ENCODE measurements around the gene FBXW7. TPM values are rescaled to one million over a fixed set of nuclear protein-coding genes. Genes with fewer than 3 reads are reported as not detected.
A peak's percentile ranks its signal among the peaks of the same experiment; 100 is the strongest.

The FBXW7 gene
- polyA plus RNA-seq, 1 of the 3 experiments (the other 2 are of a cell fraction) = 7.7 TPM

DNA sequence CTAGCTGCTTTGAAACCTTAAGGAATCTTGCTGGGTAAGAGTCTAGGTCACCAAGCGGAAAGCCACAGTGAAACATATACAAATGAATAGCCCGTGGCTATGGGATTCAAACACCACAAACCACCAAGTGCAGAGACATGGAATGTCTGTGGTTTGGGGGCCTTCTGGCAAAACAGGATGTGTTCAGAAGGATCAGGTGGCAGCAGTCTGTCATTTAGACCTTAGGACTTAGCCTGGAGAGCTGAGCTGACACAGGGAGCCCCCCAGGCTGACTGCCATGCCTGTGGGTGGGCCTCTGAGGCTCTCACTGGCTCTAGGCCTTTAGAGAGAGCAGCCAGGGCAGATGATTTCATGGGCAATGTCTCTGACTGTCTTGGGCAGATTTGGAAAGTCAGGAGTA, 225.6 kb downstream of the FBXW7 start:
- POLR2A ChIA-PET = no interaction called here
- no peaks in the 10 kb centered on the region for H3K9me2 ChIP-seq
- WGBS (ENCODE audit: low lambda C conversion rate) = 96% methylated on average over 2 of the region's 2 CpGs

DNA sequence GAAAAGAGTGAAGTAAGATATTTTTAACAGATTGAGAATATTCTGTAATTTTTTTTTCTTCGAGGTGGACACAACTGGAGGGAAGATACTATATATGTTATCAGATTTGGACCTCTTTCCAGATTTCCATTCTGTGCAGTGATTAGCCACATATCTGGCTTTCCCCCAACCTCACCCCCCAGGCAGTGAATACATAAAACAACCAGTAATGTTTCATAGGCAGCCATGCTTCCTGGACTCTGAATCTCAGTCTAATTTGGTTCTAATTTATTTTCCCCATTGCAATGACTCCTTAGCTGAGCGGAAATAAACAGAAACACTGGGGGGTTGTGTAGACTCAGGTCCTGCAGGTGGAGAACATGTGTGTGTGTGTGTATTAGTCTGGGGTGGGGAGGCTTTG, 226.5 kb downstream of the FBXW7 start:
- H3F3A ChIP-seq (replicated peaks; ENCODE audit: insufficient read depth) = no peaks in the 10 kb centered on the region
- peak overlapping the region in 1 of 2 experiments; percentile 88; a peak in 2 of 4 replicates for H3K27ac ChIP-seq (ENCODE audit: low read depth in 2 of 2, low read length in 1 of 2)
- 22% methylated on average over 2 of the region's 2 CpGs for WGBS (ENCODE audit: low lambda C conversion rate)
- no peak overlapping the region for H3K9ac ChIP-seq
- ChIA-PET CTCF (interaction anchor here (1.0 to 1.2 kb wide), 3 partner anchors 9 to 39 kb away, joined by 3 to 4 read pairs (median 3); no protein-coding TSS in a partner anchor), POLR2A (no interaction called here)
- no peaks in the 10 kb centered on the region for H3K27me3 ChIP-seq (ENCODE audit: insufficient read depth)
- H3K9me2 ChIP-seq = no peaks in the 10 kb centered on the region
- no peak overlapping the region for H3K4me2 ChIP-seq
- H3K4me1 ChIP-seq (ENCODE audit: control insufficient read depth in 1 of 2, insufficient read depth in 2 of 2, low read depth in 1 of 2, low read length in 1 of 2) = peaks cover 0 to 18% of the 10 kb centered on the region in 2 experiments; a peak in 2 of 4 replicates
- DNase-seq = peak; percentile 57
- TF ChIP-seq MXI1 (IDR thresholded peaks at IDR 0.05; ENCODE audit: low read depth, low read length) (peak; percentile 70; the same call in 1 of the 2 replicates), TCF12 (IDR thresholded peaks at IDR 0.05) (peak; percentile 22; the same call in 1 of the 2 replicates), FOXJ3 (CRISPR knock-in tag; IDR thresholded peaks at IDR 0.05) (peak; percentile 71; the same call in 1 of the 2 replicates), RFX5 (IDR thresholded peaks at IDR 0.05; ENCODE audit: low read length) (no peak), RCOR1 (IDR thresholded peaks at IDR 0.05; ENCODE audit: low read length) (peak; percentile 78; the same call in 1 of the 2 replicates), GATA2 (CRISPR knock-in tag; IDR thresholded peaks at IDR 0.05) (peak; percentile 86), EP300 (IDR thresholded peaks at IDR 0.05; ENCODE audit: borderline replicate concordance in 1 of 2, low read depth in 1 of 2, low read length in 1 of 2) (peak in 1 of 2 experiments; percentile 92; a peak in 2 of 4 replicates), CHD2 (IDR thresholded peaks at IDR 0.05; ENCODE audit: low read length, partially characterized antibody) (peak; percentile 75), RAD21 (IDR thresholded peaks at IDR 0.05; ENCODE audit: low read length) (peak; percentile 35; the same call in 1 of the 2 replicates), TAF1 (IDR thresholded peaks at IDR 0.05; ENCODE audit: borderline replicate concordance, low read depth, low read length) (no peak)
- TF ChIP-seq, protein P1, sequence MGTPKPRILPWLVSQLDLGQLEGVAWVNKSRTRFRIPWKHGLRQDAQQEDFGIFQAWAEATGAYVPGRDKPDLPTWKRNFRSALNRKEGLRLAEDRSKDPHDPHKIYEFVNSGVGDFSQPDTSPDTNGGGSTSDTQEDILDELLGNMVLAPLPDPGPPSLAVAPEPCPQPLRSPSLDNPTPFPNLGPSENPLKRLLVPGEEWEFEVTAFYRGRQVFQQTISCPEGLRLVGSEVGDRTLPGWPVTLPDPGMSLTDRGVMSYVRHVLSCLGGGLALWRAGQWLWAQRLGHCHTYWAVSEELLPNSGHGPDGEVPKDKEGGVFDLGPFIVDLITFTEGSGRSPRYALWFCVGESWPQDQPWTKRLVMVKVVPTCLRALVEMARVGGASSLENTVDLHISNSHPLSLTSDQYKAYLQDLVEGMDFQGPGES (IDR thresholded peaks at IDR 0.05; ENCODE audit: low read depth, low read length) = no peak
- no peaks in the 10 kb centered on the region for H3K36me3 ChIP-seq (replicated peaks in 1 of 2; ENCODE audit: control insufficient read depth in 1 of 2, insufficient read depth in 2 of 2, low read length in 1 of 2)
- H3K79me2 ChIP-seq (ENCODE audit: insufficient read depth) = no peaks in the 10 kb centered on the region
- no peak overlapping the region for H3K4me3 ChIP-seq (ENCODE audit: low read depth in 2 of 2, low read length in 1 of 2)
- no peaks in the 10 kb centered on the region for H3K9me3 ChIP-seq
- H4K20me1 ChIP-seq (ENCODE audit: insufficient read depth) = no peaks in the 10 kb centered on the region
- H2AFZ ChIP-seq (ENCODE audit: low read depth) = no peak overlapping the region

More for the DNA sequence above, 225.6 kb downstream of the FBXW7 start:
- Histone ChIP-seq H3K9ac (no peak overlapping the region), H2AFZ (ENCODE audit: low read depth) (no peak overlapping the region), H3K9me3 (no peaks in the 10 kb centered on the region), H4K20me1 (ENCODE audit: insufficient read depth) (no peaks in the 10 kb centered on the region), H3K4me3 (ENCODE audit: low read depth in 2 of 2, low read length in 1 of 2) (no peak overlapping the region), H3F3A (replicated peaks; ENCODE audit: insufficient read depth) (no peaks in the 10 kb centered on the region), H3K4me1 (ENCODE audit: control insufficient read depth in 1 of 2, insufficient read depth in 2 of 2, low read depth in 1 of 2, low read length in 1 of 2) (peaks cover 0 to 18% of the 10 kb centered on the region in 2 experiments; a peak in 2 of 4 replicates), H3K27me3 (ENCODE audit: insufficient read depth) (no peaks in the 10 kb centered on the region), H3K27ac (ENCODE audit: low read depth in 2 of 2, low read length in 1 of 2) (peak overlapping the region in 1 of 2 experiments; percentile 88; a peak in 2 of 4 replicates), H3K79me2 (ENCODE audit: insufficient read depth) (no peaks in the 10 kb centered on the region), H3K4me2 (no peak overlapping the region), H3K36me3 (replicated peaks in 1 of 2; ENCODE audit: control insufficient read depth in 1 of 2, insufficient read depth in 2 of 2, low read length in 1 of 2) (no peaks in the 10 kb centered on the region)
- DNase-seq = no peak
- CTCF ChIA-PET = interaction anchor here (0.6 to 1.1 kb wide), 2 partner anchors 12 to 1251 kb away, joined by 3 read pairs; no protein-coding TSS in a partner anchor
- TF ChIP-seq, protein P2, sequence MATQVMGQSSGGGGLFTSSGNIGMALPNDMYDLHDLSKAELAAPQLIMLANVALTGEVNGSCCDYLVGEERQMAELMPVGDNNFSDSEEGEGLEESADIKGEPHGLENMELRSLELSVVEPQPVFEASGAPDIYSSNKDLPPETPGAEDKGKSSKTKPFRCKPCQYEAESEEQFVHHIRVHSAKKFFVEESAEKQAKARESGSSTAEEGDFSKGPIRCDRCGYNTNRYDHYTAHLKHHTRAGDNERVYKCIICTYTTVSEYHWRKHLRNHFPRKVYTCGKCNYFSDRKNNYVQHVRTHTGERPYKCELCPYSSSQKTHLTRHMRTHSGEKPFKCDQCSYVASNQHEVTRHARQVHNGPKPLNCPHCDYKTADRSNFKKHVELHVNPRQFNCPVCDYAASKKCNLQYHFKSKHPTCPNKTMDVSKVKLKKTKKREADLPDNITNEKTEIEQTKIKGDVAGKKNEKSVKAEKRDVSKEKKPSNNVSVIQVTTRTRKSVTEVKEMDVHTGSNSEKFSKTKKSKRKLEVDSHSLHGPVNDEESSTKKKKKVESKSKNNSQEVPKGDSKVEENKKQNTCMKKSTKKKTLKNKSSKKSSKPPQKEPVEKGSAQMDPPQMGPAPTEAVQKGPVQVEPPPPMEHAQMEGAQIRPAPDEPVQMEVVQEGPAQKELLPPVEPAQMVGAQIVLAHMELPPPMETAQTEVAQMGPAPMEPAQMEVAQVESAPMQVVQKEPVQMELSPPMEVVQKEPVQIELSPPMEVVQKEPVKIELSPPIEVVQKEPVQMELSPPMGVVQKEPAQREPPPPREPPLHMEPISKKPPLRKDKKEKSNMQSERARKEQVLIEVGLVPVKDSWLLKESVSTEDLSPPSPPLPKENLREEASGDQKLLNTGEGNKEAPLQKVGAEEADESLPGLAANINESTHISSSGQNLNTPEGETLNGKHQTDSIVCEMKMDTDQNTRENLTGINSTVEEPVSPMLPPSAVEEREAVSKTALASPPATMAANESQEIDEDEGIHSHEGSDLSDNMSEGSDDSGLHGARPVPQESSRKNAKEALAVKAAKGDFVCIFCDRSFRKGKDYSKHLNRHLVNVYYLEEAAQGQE (IDR thresholded peaks at IDR 0.05; ENCODE audit: low read depth, low read length) = no peak
- TF ChIP-seq, protein P3, sequence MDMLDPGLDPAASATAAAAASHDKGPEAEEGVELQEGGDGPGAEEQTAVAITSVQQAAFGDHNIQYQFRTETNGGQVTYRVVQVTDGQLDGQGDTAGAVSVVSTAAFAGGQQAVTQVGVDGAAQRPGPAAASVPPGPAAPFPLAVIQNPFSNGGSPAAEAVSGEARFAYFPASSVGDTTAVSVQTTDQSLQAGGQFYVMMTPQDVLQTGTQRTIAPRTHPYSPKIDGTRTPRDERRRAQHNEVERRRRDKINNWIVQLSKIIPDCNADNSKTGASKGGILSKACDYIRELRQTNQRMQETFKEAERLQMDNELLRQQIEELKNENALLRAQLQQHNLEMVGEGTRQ (IDR thresholded peaks at IDR 0.05; ENCODE audit: borderline replicate concordance, low read depth, low read length) = no peak
- TF ChIP-seq, protein P4, sequence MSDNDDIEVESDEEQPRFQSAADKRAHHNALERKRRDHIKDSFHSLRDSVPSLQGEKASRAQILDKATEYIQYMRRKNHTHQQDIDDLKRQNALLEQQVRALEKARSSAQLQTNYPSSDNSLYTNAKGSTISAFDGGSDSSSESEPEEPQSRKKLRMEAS (IDR thresholded peaks at IDR 0.05; ENCODE audit: low read depth) = no peak
- TF ChIP-seq CHD2 (IDR thresholded peaks at IDR 0.05; ENCODE audit: low read length, partially characterized antibody) = no peak
- TF ChIP-seq FOXM1 (IDR thresholded peaks at IDR 0.05; ENCODE audit: low read depth) = no peak
- no peak for TF ChIP-seq SMC3 (IDR thresholded peaks at IDR 0.05; ENCODE audit: low read depth, low read length)
- no peak for TF ChIP-seq TEAD4 (IDR thresholded peaks at IDR 0.05; ENCODE audit: borderline replicate concordance, insufficient read depth)
- TF ChIP-seq RFX5 (IDR thresholded peaks at IDR 0.05; ENCODE audit: low read length) = no peak
- TF ChIP-seq SIN3A (IDR thresholded peaks at IDR 0.05; ENCODE audit: borderline replicate concordance, low read depth, low read length) = no peak
- no peak for TF ChIP-seq EP300 (IDR thresholded peaks at IDR 0.05; ENCODE audit: borderline replicate concordance in 1 of 2, low read depth in 1 of 2, low read length in 1 of 2)
- TF ChIP-seq FOSL2 (IDR thresholded peaks at IDR 0.05; ENCODE audit: borderline replicate concordance, low read depth) = no peak
